ENCODE results near the gene STK4. TPM values are rescaled to one million over a fixed set of nuclear protein-coding genes. Genes with fewer than 3 reads are reported as not detected.

STK4 gene
- total and polyA plus RNA-seq, 5 donors: 4.6 to 14.4 (median 13.8) TPM

- H3K27ac ChIP-seq (ENCODE audit: low read length): no peak overlapping the region
- H3K9me3 ChIP-seq (ENCODE audit: control insufficient read depth, low read length): no peaks in the 10 kb centered on the region
- DNase-seq (no peak), ATAC-seq (no peak)
- intact Hi-C loops (cut with DNase I): no loop called here
- H3K4me3 ChIP-seq (ENCODE audit: low read length): no peak overlapping the region
- WGBS: 96% methylated on average over 5 of the region's 5 CpGs
- H3K27me3 ChIP-seq (ENCODE audit: control insufficient read depth, insufficient read depth): no peaks in the 10 kb centered on the region
- H3K4me1 ChIP-seq (ENCODE audit: control insufficient read depth, insufficient read depth, low read length): no peaks in the 10 kb centered on the region
These were observed 12.1 kb upstream of the STK4 start for GRCh38 chr20:44954211-44954610.

GRCh38 chr20:44955270-44955669 lies 11.0 kb upstream of the STK4 start:
- intact Hi-C loops (cut with DNase I): no loop called here
- WGBS: 59% methylated on average over 4 of the region's 4 CpGs
- ATAC-seq: no peak
- Histone ChIP-seq H3K9me3 (ENCODE audit: control insufficient read depth, low read length) (no peaks in the 10 kb centered on the region), H3K27me3 (ENCODE audit: control insufficient read depth, insufficient read depth) (no peaks in the 10 kb centered on the region), H3K27ac (ENCODE audit: low read length) (no peak overlapping the region), H3K4me3 (ENCODE audit: low read length) (no peak overlapping the region), H3K4me1 (ENCODE audit: control insufficient read depth, insufficient read depth, low read length) (peaks cover 1% of the 10 kb centered on the region)
- no peak for DNase-seq

GRCh38 chr20:44956410-44956809 lies 9.9 kb upstream of the STK4 start:
- 91% methylated on average over 3 of the region's 3 CpGs for WGBS
- Histone ChIP-seq H3K4me1 (ENCODE audit: control insufficient read depth, insufficient read depth, low read length) (peaks cover 1% of the 10 kb centered on the region), H3K27me3 (ENCODE audit: control insufficient read depth, insufficient read depth) (no peaks in the 10 kb centered on the region), H3K9me3 (ENCODE audit: control insufficient read depth, low read length) (no peaks in the 10 kb centered on the region), H3K27ac (ENCODE audit: low read length) (no peak overlapping the region), H3K4me3 (ENCODE audit: low read length) (no peak overlapping the region)
- intact Hi-C loops (cut with DNase I): no loop called here
- ATAC-seq (no peak), DNase-seq (no peak)

- H3K4me1 ChIP-seq (ENCODE audit: control insufficient read depth, insufficient read depth, low read length): peaks cover 1% of the 10 kb centered on the region
- no peak for DNase-seq
- no peak overlapping the region for H3K27ac ChIP-seq (ENCODE audit: low read length)
- intact Hi-C loops (cut with DNase I): no loop called here
- H3K4me3 ChIP-seq (ENCODE audit: low read length): no peak overlapping the region
- no peak for ATAC-seq
- H3K27me3 ChIP-seq (ENCODE audit: control insufficient read depth, insufficient read depth): no peaks in the 10 kb centered on the region
- 95% methylated on average over 8 of the region's 8 CpGs for WGBS
- H3K9me3 ChIP-seq (ENCODE audit: control insufficient read depth, low read length): no peaks in the 10 kb centered on the region
These were observed 8.0 kb upstream of the STK4 start for GRCh38 chr20:44958276-44958675.

- H3K4me1 ChIP-seq (ENCODE audit: control insufficient read depth, insufficient read depth, low read length): peaks cover 1% of the 10 kb centered on the region
- H3K4me3 ChIP-seq (ENCODE audit: low read length): peak overlapping the region; percentile 92
- no peaks in the 10 kb centered on the region for H3K27me3 ChIP-seq (ENCODE audit: control insufficient read depth, insufficient read depth)
- WGBS: 26% methylated on average over 8 of the region's 8 CpGs
- ATAC-seq (no peak), DNase-seq (no peak)
- H3K9me3 ChIP-seq (ENCODE audit: control insufficient read depth, low read length): no peaks in the 10 kb centered on the region
- intact Hi-C loops (cut with DNase I): no loop called here
- H3K27ac ChIP-seq (ENCODE audit: low read length): no peak overlapping the region
These were observed 7.2 kb upstream of the STK4 start for GRCh38 chr20:44959082-44959637.

DNA sequence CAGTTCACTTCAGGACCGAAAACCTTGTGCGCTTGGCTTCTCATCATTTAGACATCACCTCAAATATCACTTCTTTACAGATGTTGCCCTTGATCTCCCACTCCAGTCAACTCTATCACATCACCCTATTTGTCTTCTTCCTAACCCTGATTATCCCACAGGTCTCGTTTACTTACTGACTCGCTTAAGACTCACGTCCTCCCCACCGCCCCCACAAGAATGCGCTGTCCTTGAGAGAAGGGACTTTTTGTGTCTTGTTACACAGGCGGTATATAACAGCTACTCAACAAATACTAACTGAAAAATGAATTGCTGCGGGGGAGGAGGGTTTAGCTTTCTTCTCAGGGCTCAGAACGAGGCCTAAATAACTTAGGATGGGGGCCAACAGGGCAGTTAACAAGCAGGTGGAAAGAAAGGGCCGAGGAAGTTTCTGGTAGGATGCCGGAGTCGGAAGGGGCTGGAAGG lies 6.6 kb upstream of the STK4 start:
- no peaks in the 10 kb centered on the region for H3K9me3 ChIP-seq (ENCODE audit: control insufficient read depth, low read length)
- intact Hi-C loops (cut with DNase I): no loop called here
- H3K4me1 ChIP-seq (ENCODE audit: control insufficient read depth, insufficient read depth, low read length): peaks cover 1% of the 10 kb centered on the region
- no peak overlapping the region for H3K27ac ChIP-seq (ENCODE audit: low read length)
- 6% methylated on average over 13 of the region's 13 CpGs for WGBS
- peak overlapping the region; percentile 92 for H3K4me3 ChIP-seq (ENCODE audit: low read length)
- no peaks in the 10 kb centered on the region for H3K27me3 ChIP-seq (ENCODE audit: control insufficient read depth, insufficient read depth)
- peak in 1 of 3 donors; percentile 53 for DNase-seq
- ATAC-seq: peak; percentile 28 to 53

- ATAC-seq: peak; percentile 98 to 99
- WGBS: under 1% methylated on average over 60 of the region's 60 CpGs
- peak within 1 kb of the TSS; percentile 92 for H3K4me3 ChIP-seq (ENCODE audit: low read length)
These were observed 6.0 kb upstream of the STK4 start, which contains the start of gene TOMM34 for GRCh38 chr20:44960103-44960852. Gene TOMM34 (minus strand): TSS chr20:44960397. CDS start chr20:44960333, 64 bp downstream.

DNA sequence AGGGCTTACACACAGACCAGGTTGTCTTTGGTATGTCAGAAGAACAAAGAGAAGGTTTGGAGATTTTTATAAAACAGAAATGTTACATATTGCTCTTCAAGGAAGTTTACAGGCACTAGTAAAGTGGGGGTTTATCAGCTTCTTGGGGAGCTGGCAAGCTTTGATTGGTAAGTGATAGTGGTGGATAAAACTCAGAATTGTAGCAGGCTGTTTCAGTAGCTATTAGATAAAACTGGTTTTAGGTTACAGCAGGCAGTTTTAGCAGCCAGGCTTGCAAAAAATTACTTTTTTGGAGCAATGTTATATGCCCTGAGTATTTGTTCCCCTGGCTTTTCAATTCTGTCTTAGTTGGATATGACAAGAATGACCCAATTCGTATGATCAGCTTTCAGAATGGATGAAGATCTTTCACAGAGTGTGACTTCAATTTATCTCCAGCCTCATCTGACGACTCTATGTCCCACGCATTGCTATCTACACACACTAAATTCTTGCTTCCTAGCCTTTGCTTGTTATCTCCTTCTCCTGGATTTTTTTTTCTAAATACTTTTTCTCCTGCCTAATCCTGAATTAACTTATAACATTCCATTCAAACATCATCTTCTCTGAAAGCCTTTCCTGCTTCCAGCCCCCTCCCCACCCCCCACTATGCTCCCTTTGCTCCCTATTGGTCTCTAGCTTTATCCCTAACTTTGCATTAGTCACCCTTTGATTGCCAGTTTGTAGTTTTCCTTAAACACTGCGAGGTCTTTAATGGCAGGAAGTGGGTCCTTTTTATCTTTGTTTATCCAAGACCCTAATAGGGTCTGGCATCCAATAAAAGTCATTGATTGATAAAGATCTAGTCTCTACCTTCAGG lies 5.1 kb upstream of the STK4 start:
- H3K9me3 ChIP-seq (ENCODE audit: control insufficient read depth, low read length): no peaks in the 10 kb centered on the region
- no peak for DNase-seq

More at GRCh38 chr20:44960103-44960852, 6.0 kb upstream of the STK4 start, which contains the start of gene TOMM34:
- peaks cover 1% of the 10 kb centered on the region for H3K4me1 ChIP-seq (ENCODE audit: control insufficient read depth, insufficient read depth, low read length)
- peak; percentile 97 to 99 (median 98) for DNase-seq
- no peaks in the 10 kb centered on the region for H3K9me3 ChIP-seq (ENCODE audit: control insufficient read depth, low read length)
- H3K27ac ChIP-seq (ENCODE audit: low read length): no peak within 1 kb of the TSS
- H3K27me3 ChIP-seq (ENCODE audit: control insufficient read depth, insufficient read depth): no peaks in the 10 kb centered on the region
- intact Hi-C loops (cut with DNase I): no loop called here

DNA sequence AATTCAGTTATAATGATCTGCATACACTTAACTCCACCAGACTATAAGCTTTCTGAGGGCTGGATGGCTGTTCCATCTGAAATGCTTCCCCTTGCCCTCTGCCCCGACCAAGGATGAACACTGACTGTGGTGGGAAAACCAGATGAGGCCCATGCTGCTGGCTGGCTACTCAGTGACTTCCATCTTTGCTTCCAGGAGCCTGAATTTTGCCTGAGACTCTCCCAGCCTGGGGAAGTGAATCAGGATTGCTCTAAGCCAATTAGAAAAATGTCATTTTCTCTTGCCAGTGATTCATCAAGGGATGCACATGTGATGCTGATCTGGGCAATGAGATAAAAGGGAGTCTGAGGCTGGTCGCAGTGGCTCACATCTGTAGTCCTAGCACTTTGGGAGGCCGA lies 4.4 kb upstream of the STK4 start:
- H3K9me3 ChIP-seq (ENCODE audit: control insufficient read depth, low read length): no peaks in the 10 kb centered on the region
- no peak overlapping the region for H3K4me3 ChIP-seq (ENCODE audit: low read length)
- no peak for DNase-seq
- WGBS: 89% methylated on average over 3 of the region's 3 CpGs
- H3K27me3 ChIP-seq (ENCODE audit: control insufficient read depth, insufficient read depth): no peaks in the 10 kb centered on the region
- peaks cover 1% of the 10 kb centered on the region for H3K4me1 ChIP-seq (ENCODE audit: control insufficient read depth, insufficient read depth, low read length)
- ATAC-seq: no peak
- no peak overlapping the region for H3K27ac ChIP-seq (ENCODE audit: low read length)
- intact Hi-C loops (cut with DNase I): no loop called here

More for the DNA sequence above, 5.1 kb upstream of the STK4 start:
- WGBS: 49% methylated on average over 4 of the region's 4 CpGs
- H3K27me3 ChIP-seq (ENCODE audit: control insufficient read depth, insufficient read depth): no peaks in the 10 kb centered on the region
- ATAC-seq: no peak
- peaks cover 1% of the 10 kb centered on the region for H3K4me1 ChIP-seq (ENCODE audit: control insufficient read depth, insufficient read depth, low read length)
- no peak overlapping the region for H3K4me3 ChIP-seq (ENCODE audit: low read length)
- intact Hi-C loops (cut with DNase I): no loop called here
- H3K27ac ChIP-seq (ENCODE audit: low read length): no peak overlapping the region

- Histone ChIP-seq H3K4me1 (ENCODE audit: control insufficient read depth, insufficient read depth, low read length) (peaks cover 2% of the 10 kb centered on the region), H3K27me3 (ENCODE audit: control insufficient read depth, insufficient read depth) (no peaks in the 10 kb centered on the region), H3K9me3 (ENCODE audit: control insufficient read depth, low read length) (no peaks in the 10 kb centered on the region), H3K27ac (ENCODE audit: low read length) (no peak overlapping the region), H3K4me3 (ENCODE audit: low read length) (no peak overlapping the region)
- 95% methylated on average over 3 of the region's 3 CpGs for whole genome bisulfite sequencing
- ATAC-seq (no peak), DNase-seq (no peak)
- intact Hi-C loops (cut with DNase I): no loop called here
These were observed 3.8 kb upstream of the STK4 start for GRCh38 chr20:44962483-44962882.
